ENCODE results near the gene ZNF529. TPM values are rescaled to one million over a fixed set of nuclear protein-coding genes. Genes with fewer than 3 reads are reported as not detected.

ZNF529 gene
- total RNA-seq, 2 experiments from 2014 or later, result 12.5 to 19.2 TPM

GRCh38 chr19:36572593-36573019 is 486 bp downstream of the ZNF529 start:
- Mint-ChIP-seq H3K36me3 (ENCODE audit: low read depth) (peaks cover 71% of the 10 kb centered on the region), H3K9me3 (ENCODE audit: low read depth) (peaks cover 19% of the 10 kb centered on the region), H3K27me3 (no peaks in the 10 kb centered on the region), H3K4me1 (peaks cover 27% of the 10 kb centered on the region), H3K4me3 (peak overlapping the region; percentile 83), H3K27ac (peak overlapping the region; percentile 93)
- intact Hi-C loops (cut with DNase I, micrococcal nuclease), result loop anchor here (1.0 to 5.0 kb wide), 20 partner anchors 33 to 1022 kb away; partner anchors contain the start of genes ZNF260 (in 2 of the 2), ZNF382 (in 2 of the 2), ZFP14 (in 1 of the 2) and ZFP82 (in 1 of the 2)
- ATAC-seq (no peak), DNase-seq (no peak)
- ChIA-PET POLR2A (interaction anchor here (1.0 to 1.8 kb wide), 2 partner anchors 33 to 83 kb away, joined by 3 to 8 read pairs; partner anchors contain the start of genes ZNF382 and ZNF566), CTCF (interaction anchor here (0.8 to 1.4 kb wide), 2 partner anchors 32 to 154 kb away, joined by 3 read pairs; partner anchors contain the start of genes ZFP82 and ZNF382)

GRCh38 chr19:36564391-36564790 is 8.7 kb downstream of the ZNF529 start:
- intact Hi-C loops (cut with DNase I, micrococcal nuclease), result no loop called here
- H3K36me3 Mint-ChIP-seq (ENCODE audit: low read depth), result peaks cover 99% of the 10 kb centered on the region
- H3K4me3 Mint-ChIP-seq, result no peak overlapping the region
- ChIA-PET CTCF (no interaction called here), POLR2A (no interaction called here)
- H3K9me3 Mint-ChIP-seq (ENCODE audit: low read depth), result peaks cover 54% of the 10 kb centered on the region
- DNase-seq, result no peak
- no peak for ATAC-seq
- peaks cover 2% of the 10 kb centered on the region for H3K4me1 Mint-ChIP-seq
- no peak overlapping the region for H3K27ac Mint-ChIP-seq
- H3K27me3 Mint-ChIP-seq, result no peaks in the 10 kb centered on the region

DNA sequence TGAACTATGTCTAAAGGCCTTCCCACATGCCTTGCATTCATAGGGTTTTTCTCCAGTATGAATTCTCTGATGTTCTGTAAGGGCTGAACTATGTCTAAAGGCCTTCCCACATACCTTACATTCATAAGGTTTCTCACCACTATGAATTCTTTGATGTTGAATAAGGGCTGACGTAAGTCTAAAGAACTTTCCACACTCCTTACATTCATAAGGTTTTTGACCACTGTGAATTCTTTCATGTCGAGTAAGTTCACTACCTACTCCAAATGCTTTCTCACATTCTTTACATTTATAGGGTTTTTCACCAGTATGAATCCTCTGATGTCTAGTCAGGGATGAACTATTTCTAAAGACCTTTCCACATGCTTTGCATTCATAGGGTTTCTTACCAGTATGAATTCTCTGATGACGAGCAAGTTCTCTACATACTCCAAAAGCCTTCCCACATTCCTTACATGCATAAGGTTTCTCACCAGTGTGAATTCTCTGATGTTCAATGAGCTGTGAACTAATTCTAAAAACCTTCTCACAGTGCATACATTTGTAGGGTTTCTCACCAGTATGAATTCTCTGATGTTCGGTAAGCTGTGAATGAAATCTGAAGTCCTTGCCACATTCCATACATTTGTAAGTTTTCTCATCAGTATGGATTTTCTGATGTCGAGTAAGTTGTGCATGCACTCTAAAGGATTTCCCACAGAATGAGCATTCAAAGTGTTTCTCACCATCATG is 25.9 kb downstream of the ZNF529 start:
- Mint-ChIP-seq H3K9me3 (ENCODE audit: low read depth) (peaks cover 72% of the 10 kb centered on the region), H3K4me3 (no peak overlapping the region), H3K4me1 (no peaks in the 10 kb centered on the region), H3K27ac (no peak overlapping the region), H3K27me3 (no peaks in the 10 kb centered on the region), H3K36me3 (ENCODE audit: low read depth) (peaks cover 92% of the 10 kb centered on the region)
- ChIA-PET POLR2A (no interaction called here), CTCF (no interaction called here)
- intact Hi-C loops (cut with DNase I, micrococcal nuclease), result no loop called here
- no peak for DNase-seq
- ATAC-seq, result no peak

DNA sequence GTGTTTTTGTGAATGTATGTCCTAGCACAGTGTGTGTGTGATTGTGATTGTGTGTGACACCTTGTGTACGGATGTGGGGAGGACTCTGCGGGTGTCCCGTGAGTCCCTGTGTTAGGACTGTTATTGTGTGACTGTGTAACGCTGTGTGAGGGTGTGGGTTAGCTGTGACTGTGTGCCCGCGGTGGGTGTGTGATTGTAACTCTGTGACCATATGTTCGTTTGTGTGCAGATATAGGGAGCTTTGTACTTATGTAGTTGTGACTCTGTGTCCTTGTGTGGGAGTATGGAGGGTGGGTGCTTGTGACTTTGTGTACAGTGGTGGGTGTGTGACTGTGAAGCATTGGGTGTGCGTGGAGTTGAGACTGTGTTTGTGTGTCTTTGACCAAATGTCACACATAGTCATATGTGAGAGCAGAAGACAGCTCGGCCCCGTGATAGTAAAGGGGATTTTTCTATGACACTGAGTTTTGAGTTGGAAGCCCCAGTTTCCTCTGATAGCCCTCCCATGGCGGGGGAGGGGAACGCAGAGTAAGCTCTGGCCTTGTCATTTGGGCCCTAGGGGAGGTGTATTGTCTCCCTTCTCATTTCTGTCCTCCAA is 44.1 kb downstream of the ZNF529 start:
- CTCF ChIA-PET, result interaction anchor here (0.6 to 0.7 kb wide), 2 partner anchors 23 to 142 kb away, joined by 3 to 4 read pairs; no protein-coding TSS in a partner anchor
- Mint-ChIP-seq H3K4me3 (peak overlapping the region; percentile 87), H3K4me1 (peaks cover 14% of the 10 kb centered on the region), H3K36me3 (ENCODE audit: low read depth) (peaks cover 63% of the 10 kb centered on the region), H3K27ac (peak overlapping the region; percentile 96), H3K9me3 (ENCODE audit: low read depth) (peaks cover 29% of the 10 kb centered on the region), H3K27me3 (no peaks in the 10 kb centered on the region)
- POLR2A ChIA-PET, result interaction anchor here (0.6 to 2.3 kb wide), 5 partner anchors 40 to 401 kb away, joined by 4 to 17 read pairs (median 5); partner anchors contain the start of genes ZNF345, ZNF529, ZNF565 and ZNF566
- intact Hi-C loops (cut with DNase I, micrococcal nuclease), result loop anchor here (1.0 to 2.0 kb wide), 22 partner anchors 40 to 842 kb away; partner anchors contain the start of genes ZFP14 (in 2 of the 2), ZNF345 (in 2 of the 2), ZNF461 (in 2 of the 2) and ZNF529 (in 2 of the 2)
- ATAC-seq (peak; percentile 24), DNase-seq (peak; percentile 69)

- DNase-seq (peak; percentile 97), ATAC-seq (peak; percentile 91)
- intact Hi-C loops (cut with DNase I, micrococcal nuclease), result loop anchor here (1.0 to 2.0 kb wide), 22 partner anchors 39 to 842 kb away; partner anchors contain the start of genes ZFP14 (in 2 of the 2), ZNF345 (in 2 of the 2), ZNF461 (in 2 of the 2) and ZNF529 (in 2 of the 2)
- peaks cover 28% of the 10 kb centered on the region for H3K9me3 Mint-ChIP-seq (ENCODE audit: low read depth)
- H3K36me3 Mint-ChIP-seq (ENCODE audit: low read depth), result peaks cover 61% of the 10 kb centered on the region
- H3K27ac Mint-ChIP-seq, result peak within 1 kb of the TSS; percentile 96
- ChIA-PET CTCF (interaction anchor here (0.6 kb wide), 1 partner anchor 141 kb away, joined by 4 read pairs; no protein-coding TSS in a partner anchor), POLR2A (interaction anchor here (0.6 to 2.3 kb wide), 5 partner anchors 39 to 400 kb away, joined by 4 to 17 read pairs (median 5); partner anchors contain the start of genes ZNF345, ZNF529, ZNF565 and ZNF566)
- H3K4me1 Mint-ChIP-seq, result peaks cover 14% of the 10 kb centered on the region
- H3K27me3 Mint-ChIP-seq, result no peaks in the 10 kb centered on the region
- peak within 1 kb of the TSS; percentile 87 for H3K4me3 Mint-ChIP-seq
Observed at GRCh38 chr19:36528194-36528920, 44.7 kb downstream of the ZNF529 start, which contains the start of gene ZNF260. ZNF260 (minus strand) TSS chr19:36528271; CDS start chr19:36515238, 13,033 bp downstream.

DNA sequence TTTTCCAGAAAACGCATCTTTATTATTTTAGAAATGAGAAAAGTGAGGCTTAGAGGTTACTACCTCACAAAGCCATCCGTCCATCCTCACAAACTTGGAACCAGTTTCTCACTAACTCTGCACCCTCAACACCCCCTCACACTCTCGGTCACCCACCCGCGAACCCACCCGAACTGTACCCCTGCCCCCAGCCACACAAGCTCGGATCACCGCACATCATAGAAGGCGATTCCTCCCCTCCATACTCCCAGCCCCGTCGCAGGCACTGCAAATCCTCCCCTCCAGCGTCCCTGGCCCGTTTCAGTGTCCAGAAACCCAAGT is 45.3 kb downstream of the ZNF529 start:
- ATAC-seq (no peak), DNase-seq (no peak)
- H3K36me3 Mint-ChIP-seq (ENCODE audit: low read depth), result peaks cover 62% of the 10 kb centered on the region
- ChIA-PET POLR2A (interaction anchor here (1.3 to 2.3 kb wide), 3 partner anchors 39 to 323 kb away, joined by 5 to 17 read pairs (median 5); partner anchors contain the start of genes ZNF345, ZNF529 and ZNF566), CTCF (no interaction called here)
- no peaks in the 10 kb centered on the region for H3K27me3 Mint-ChIP-seq
- H3K4me3 Mint-ChIP-seq, result peak overlapping the region; percentile 87
- H3K9me3 Mint-ChIP-seq (ENCODE audit: low read depth), result peaks cover 29% of the 10 kb centered on the region
- peak overlapping the region; percentile 96 for H3K27ac Mint-ChIP-seq
- H3K4me1 Mint-ChIP-seq, result peaks cover 14% of the 10 kb centered on the region
- intact Hi-C loops (cut with DNase I, micrococcal nuclease), result loop anchor here (1.0 to 2.0 kb wide), 22 partner anchors 39 to 843 kb away; partner anchors contain the start of genes ZFP14 (in 2 of the 2), ZNF345 (in 2 of the 2), ZNF461 (in 2 of the 2) and ZNF529 (in 2 of the 2)

- POLR2A ChIA-PET, result interaction anchor here (2.3 kb wide), 1 partner anchor 38 kb away, joined by 17 read pairs; the partner anchor contains the start of gene ZNF566
- intact Hi-C loops (cut with DNase I, micrococcal nuclease), result no loop called here
- Mint-ChIP-seq H3K36me3 (ENCODE audit: low read depth) (peaks cover 62% of the 10 kb centered on the region), H3K9me3 (ENCODE audit: low read depth) (peaks cover 32% of the 10 kb centered on the region), H3K4me1 (peaks cover 14% of the 10 kb centered on the region), H3K4me3 (peak overlapping the region; percentile 87), H3K27me3 (no peaks in the 10 kb centered on the region), H3K27ac (peak overlapping the region; percentile 96)
- CTCF ChIA-PET, result no interaction called here
- no peak for ATAC-seq
- no peak for DNase-seq
Observed at GRCh38 chr19:36527341-36527740, 45.8 kb downstream of the ZNF529 start.

DNA sequence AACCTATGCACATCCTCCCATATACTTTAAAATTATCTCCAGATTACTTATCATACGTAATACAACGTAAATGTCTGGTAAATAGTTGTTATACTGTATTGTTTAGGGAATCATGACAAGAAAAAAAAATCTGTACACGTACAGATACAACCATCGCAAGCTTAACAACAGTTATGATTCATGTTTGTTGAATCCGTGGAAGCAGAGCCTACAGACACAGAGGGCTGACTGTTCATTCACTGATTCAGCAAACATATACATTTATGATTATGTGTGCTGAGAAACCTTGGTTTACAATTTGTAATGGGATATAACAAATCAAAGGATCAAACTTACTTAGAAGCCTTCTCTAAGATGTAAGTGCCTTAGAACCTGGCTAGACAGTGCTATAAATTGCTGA is 46.5 kb downstream of the ZNF529 start:
- Mint-ChIP-seq H3K4me3 (peak overlapping the region; percentile 87), H3K9me3 (ENCODE audit: low read depth) (peaks cover 32% of the 10 kb centered on the region), H3K36me3 (ENCODE audit: low read depth) (peaks cover 62% of the 10 kb centered on the region), H3K4me1 (peaks cover 14% of the 10 kb centered on the region), H3K27ac (peak overlapping the region; percentile 29), H3K27me3 (no peaks in the 10 kb centered on the region)
- POLR2A ChIA-PET, result no interaction called here
- ATAC-seq, result no peak
- DNase-seq, result no peak
- CTCF ChIA-PET, result no interaction called here
- intact Hi-C loops (cut with DNase I, micrococcal nuclease), result no loop called here

DNA sequence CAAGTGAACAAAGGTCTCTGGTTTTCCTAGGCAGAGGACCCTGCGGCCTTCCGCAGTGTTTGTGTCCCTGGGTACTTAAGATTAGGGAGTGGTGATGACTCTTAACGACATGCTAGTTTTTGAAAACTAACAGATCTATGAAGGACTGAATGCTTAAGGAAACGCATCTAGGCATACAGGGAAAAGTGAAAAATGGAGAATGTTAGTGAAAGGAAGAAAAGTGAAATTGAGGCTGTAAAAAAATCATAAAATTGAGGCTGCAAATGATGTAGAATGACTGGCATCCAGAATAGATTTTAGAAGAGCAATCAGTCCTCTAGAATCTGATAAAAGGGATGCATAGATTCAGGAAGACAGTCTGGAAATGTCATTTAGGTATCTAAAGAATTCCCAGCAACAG is 48.5 kb downstream of the ZNF529 start:
- DNase-seq (no peak), ATAC-seq (no peak)
- Mint-ChIP-seq H3K9me3 (ENCODE audit: low read depth) (peaks cover 28% of the 10 kb centered on the region), H3K27me3 (no peaks in the 10 kb centered on the region), H3K27ac (no peak overlapping the region), H3K4me1 (peaks cover 14% of the 10 kb centered on the region), H3K36me3 (ENCODE audit: low read depth) (peaks cover 67% of the 10 kb centered on the region), H3K4me3 (no peak overlapping the region)
- intact Hi-C loops (cut with DNase I, micrococcal nuclease), result no loop called here
- ChIA-PET POLR2A (no interaction called here), CTCF (no interaction called here)

DNA sequence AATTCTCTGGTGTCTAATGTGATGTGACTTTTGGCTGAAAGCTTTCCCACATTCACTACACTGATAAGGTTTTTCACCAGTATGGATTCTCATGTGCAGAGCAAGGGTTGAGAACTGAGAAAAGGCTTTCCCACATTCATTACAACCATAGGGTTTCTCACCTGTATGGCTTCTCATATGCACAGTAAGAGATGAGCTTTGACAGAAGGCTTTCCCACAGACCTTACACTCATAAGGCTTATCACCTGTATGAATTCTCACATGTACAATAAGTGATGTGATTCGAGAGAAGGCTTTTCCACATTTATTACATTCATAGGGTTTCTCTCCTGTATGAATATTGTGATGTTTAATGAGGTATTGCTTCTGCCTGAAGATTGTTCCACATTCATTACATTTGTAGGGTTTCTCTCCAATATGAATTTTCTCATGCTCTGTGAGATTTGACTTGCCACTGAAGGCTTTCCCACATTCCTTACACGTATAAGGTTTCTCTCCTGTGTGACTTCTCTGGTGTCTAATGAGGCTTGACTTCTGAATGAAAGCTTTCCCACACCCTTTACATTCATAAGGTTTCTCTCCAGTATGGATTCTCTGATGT is 59.0 kb downstream of the ZNF529 start:
- peaks cover 69% of the 10 kb centered on the region for H3K36me3 Mint-ChIP-seq (ENCODE audit: low read depth)
- ChIA-PET POLR2A (no interaction called here), CTCF (no interaction called here)
- DNase-seq (no peak), ATAC-seq (no peak)
- no peaks in the 10 kb centered on the region for H3K4me1 Mint-ChIP-seq
- H3K9me3 Mint-ChIP-seq (ENCODE audit: low read depth), result peaks cover 53% of the 10 kb centered on the region
- intact Hi-C loops (cut with DNase I, micrococcal nuclease), result no loop called here
- no peaks in the 10 kb centered on the region for H3K27me3 Mint-ChIP-seq
- no peak overlapping the region for H3K4me3 Mint-ChIP-seq
- no peak overlapping the region for H3K27ac Mint-ChIP-seq

All from activated CD4-positive, alpha-beta T cell treated with anti-CD3 and anti-CD28 coated beads for 36 hours (primary cell).